NCI-H2227 (cell line): ENCODE data around the gene IL16.
"Not testable (repeated sequence)": the region's sequence is repeated elsewhere in the genome, so short reads cannot be mapped to it uniquely, and the experiment has no call there.

Source experiments
- DNase-seq: peaks from one replicate; lab custom pipeline; 2025; ENCODE audit not compliant: unreplicated experiment; lab: John Stamatoyannopoulos, UW

Gene IL16

GRCh38 chr15:81309647-81310450 lies 113.2 kb downstream of the IL16 start:
- no peak for DNase-seq

GRCh38 chr15:81310480-81310879 lies 113.8 kb downstream of the IL16 start:
- DNase-seq: no peak

- no peak for DNase-seq
These were observed 115.2 kb downstream of the IL16 start for GRCh38 chr15:81311752-81312464.

GRCh38 chr15:81312790-81313543 lies 116.3 kb downstream of the IL16 start:
- no peak for DNase-seq

- DNase-seq: no peak
These were observed 117.0 kb downstream of the IL16 start for GRCh38 chr15:81313686-81314085.

- no peak for DNase-seq
These were observed 117.7 kb downstream of the IL16 start for GRCh38 chr15:81314378-81314777.

GRCh38 chr15:81315452-81316175 lies 118.9 kb downstream of the IL16 start:
- no peak for DNase-seq

GRCh38 chr15:81316267-81316666 lies 119.6 kb downstream of the IL16 start:
- DNase-seq: no peak

GRCh38 chr15:81317642-81318017 lies 121.0 kb downstream of the IL16 start:
- no peak for DNase-seq

GRCh38 chr15:81321667-81322066 lies 125.0 kb downstream of the IL16 start:
- DNase-seq: no peak

- DNase-seq: no peak
These were observed 126.1 kb downstream of the IL16 start for GRCh38 chr15:81322676-81323253.

- no peak for DNase-seq
These were observed 126.9 kb downstream of the IL16 start for GRCh38 chr15:81323559-81323943.

GRCh38 chr15:81323944-81324881 lies 127.5 kb downstream of the IL16 start, which contains the start of gene STARD5:
Gene STARD5, minus strand, starts transcription at chr15:81324141. Its CDS starts 42 bp downstream, at chr15:81324099.
- peak; percentile 96 for DNase-seq

GRCh38 chr15:81326466-81327212 lies 130.0 kb downstream of the IL16 start:
- no peak for DNase-seq

GRCh38 chr15:81327516-81327915 lies 130.8 kb downstream of the IL16 start:
- no peak for DNase-seq

- DNase-seq: no peak
These were observed 132.8 kb downstream of the IL16 start for GRCh38 chr15:81329446-81329845.

- no peak for DNase-seq
These were observed 133.8 kb downstream of the IL16 start for GRCh38 chr15:81330366-81331090.

- DNase-seq: not testable (repeated sequence)
These were observed 134.5 kb downstream of the IL16 start for GRCh38 chr15:81331141-81331540.
